ENCODE data around the gene ITPKB. TPM values are rescaled to one million over a fixed set of nuclear protein-coding genes. Genes with fewer than 3 reads are reported as not detected.

ITPKB gene
- total RNA-seq, 1 donor from 2014 or later, result 21.2 TPM

DNA sequence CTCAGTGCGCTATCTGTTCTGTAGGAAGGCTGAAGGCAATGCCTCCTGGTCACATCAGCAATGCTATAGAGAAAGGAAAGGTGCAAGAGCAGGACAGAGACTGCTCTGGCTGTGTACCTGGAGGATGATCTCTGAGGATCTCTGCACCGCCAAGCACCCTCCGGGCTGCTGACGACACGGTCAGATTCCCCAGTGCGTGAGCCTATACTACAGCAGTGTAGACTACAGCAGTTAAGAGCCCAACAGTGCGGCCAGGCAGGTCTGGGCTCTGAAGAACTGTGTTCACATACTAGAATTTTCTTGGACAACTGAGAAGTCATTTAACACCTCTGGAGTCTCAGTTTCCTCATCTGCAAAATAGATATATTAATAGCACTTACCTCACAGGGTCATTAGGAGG is 39.9 kb downstream of the ITPKB start:
- DNase-seq (ENCODE audit: low spot score in 2 of 2, unreplicated experiment in 2 of 2), result no peak
- H3K9me3 Mint-ChIP-seq, result no peaks in the 10 kb centered on the region
- no peaks in the 10 kb centered on the region for H3K27me3 Mint-ChIP-seq (ENCODE audit: low read depth)
- TF ChIP-seq, protein P1, sequence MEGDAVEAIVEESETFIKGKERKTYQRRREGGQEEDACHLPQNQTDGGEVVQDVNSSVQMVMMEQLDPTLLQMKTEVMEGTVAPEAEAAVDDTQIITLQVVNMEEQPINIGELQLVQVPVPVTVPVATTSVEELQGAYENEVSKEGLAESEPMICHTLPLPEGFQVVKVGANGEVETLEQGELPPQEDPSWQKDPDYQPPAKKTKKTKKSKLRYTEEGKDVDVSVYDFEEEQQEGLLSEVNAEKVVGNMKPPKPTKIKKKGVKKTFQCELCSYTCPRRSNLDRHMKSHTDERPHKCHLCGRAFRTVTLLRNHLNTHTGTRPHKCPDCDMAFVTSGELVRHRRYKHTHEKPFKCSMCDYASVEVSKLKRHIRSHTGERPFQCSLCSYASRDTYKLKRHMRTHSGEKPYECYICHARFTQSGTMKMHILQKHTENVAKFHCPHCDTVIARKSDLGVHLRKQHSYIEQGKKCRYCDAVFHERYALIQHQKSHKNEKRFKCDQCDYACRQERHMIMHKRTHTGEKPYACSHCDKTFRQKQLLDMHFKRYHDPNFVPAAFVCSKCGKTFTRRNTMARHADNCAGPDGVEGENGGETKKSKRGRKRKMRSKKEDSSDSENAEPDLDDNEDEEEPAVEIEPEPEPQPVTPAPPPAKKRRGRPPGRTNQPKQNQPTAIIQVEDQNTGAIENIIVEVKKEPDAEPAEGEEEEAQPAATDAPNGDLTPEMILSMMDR (IDR thresholded peaks at IDR 0.05; ENCODE audit: unreplicated experiment), result no peak
- no peak overlapping the region for H3K4me3 Mint-ChIP-seq
- no peak overlapping the region for H3K27ac Mint-ChIP-seq
- peaks cover 40% of the 10 kb centered on the region for H3K4me1 Mint-ChIP-seq
- no peaks in the 10 kb centered on the region for H3K36me3 Mint-ChIP-seq

DNA sequence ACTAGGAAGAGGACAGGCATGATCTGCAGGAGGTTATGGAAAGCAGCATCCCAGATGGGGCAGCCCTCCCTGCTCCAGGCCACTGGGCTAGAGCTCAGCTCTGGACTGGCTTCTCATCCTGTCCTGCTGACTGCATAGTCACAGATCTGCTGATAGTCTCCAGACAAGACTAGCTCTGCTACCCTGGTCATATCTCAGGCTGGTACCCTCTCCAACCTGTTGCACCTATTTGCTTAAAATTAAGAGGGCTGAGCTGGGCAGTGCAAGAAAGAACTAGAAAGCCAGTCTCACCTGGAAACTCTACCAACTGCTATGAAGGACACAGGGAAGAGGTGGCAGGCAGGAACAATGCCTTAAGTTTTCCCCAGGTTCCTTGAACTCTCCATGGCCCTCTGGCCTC is 40.4 kb downstream of the ITPKB start:
- no peak overlapping the region for H3K4me3 Mint-ChIP-seq
- no peak for DNase-seq (ENCODE audit: low spot score in 2 of 2, unreplicated experiment in 2 of 2)
- H3K9me3 Mint-ChIP-seq, result no peaks in the 10 kb centered on the region
- H3K27me3 Mint-ChIP-seq (ENCODE audit: low read depth), result no peaks in the 10 kb centered on the region
- no peaks in the 10 kb centered on the region for H3K36me3 Mint-ChIP-seq
- H3K27ac Mint-ChIP-seq, result no peak overlapping the region
- peaks cover 35% of the 10 kb centered on the region for H3K4me1 Mint-ChIP-seq
- TF ChIP-seq, protein P1 (IDR thresholded peaks at IDR 0.05; ENCODE audit: unreplicated experiment), result no peak

DNA sequence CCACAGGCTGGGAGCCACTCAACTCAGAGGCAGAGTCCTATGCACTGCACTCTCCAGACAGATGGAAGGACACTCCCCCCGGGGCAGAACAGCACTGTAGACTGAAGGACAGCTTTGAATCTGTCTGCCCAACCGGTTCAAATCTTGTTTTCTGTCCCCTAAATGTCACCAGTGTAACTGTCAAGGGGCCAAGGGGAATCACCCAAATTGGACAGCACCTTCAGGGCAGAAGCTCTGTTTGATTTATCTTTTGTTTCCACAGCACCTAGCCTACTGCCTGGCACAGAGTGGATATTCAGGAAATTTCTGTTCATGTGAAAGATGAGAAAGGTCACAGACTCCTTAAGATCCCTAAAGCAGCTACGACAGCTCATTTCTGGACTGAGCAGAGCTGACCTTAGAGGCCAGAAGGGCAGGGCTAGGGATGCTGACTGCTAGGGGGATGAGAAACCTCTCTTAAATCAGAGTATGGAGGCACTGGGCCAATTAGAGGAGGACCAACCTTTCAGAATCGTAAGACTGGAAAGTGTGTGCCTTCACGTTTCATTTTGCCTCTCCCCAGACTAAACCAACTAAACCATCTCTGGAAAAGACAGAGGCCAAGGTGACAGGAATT is 41.0 kb downstream of the ITPKB start:
- TF ChIP-seq, protein P1 (IDR thresholded peaks at IDR 0.05; ENCODE audit: unreplicated experiment), result no peak
- DNase-seq (ENCODE audit: low spot score in 2 of 2, unreplicated experiment in 2 of 2), result no peak
- Mint-ChIP-seq H3K36me3 (no peaks in the 10 kb centered on the region), H3K9me3 (no peaks in the 10 kb centered on the region), H3K4me1 (peaks cover 34% of the 10 kb centered on the region), H3K27ac (peak overlapping the region; percentile 77), H3K4me3 (no peak overlapping the region), H3K27me3 (ENCODE audit: low read depth) (no peaks in the 10 kb centered on the region)

DNA sequence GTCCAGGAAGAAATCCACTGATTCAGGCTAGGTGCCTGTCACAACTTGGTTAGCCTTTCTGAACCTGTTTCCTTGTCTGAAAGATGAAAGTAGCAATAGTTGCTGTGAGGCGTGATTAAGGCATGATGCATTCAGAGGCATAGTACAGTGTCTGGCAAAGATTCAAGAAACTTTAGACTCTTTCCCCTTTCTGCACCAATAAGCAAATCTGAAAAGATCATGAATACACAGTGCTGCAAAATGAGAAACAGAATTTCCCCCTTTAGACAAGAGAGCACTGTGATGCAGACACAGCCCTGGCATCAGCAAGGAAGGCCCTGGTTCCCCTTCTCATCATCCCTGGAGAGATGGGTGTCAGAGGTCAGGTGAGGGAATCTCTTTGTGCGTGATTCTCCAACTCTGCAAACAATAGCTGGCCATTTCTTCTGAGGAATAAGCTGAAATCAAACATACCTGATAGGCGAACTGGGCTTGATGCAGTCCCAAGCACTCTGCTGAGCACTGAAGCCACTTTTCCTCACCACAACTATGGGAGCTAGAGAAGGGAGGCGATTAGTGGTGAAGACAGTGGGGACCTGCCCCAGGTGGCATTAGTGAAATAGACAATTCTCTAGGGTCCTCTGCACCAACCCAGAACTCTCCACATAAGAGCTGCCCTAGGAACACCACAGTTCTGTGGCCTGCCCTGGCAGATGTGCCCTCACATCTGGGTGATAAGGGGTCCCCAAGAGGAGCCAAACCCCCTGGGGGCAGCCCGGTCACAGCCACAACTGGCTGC is 41.7 kb downstream of the ITPKB start:
- Mint-ChIP-seq H3K4me3 (no peak overlapping the region), H3K27ac (peak overlapping the region; percentile 77), H3K4me1 (peaks cover 34% of the 10 kb centered on the region), H3K9me3 (no peaks in the 10 kb centered on the region), H3K36me3 (no peaks in the 10 kb centered on the region), H3K27me3 (ENCODE audit: low read depth) (no peaks in the 10 kb centered on the region)
- no peak for DNase-seq (ENCODE audit: low spot score in 2 of 2, unreplicated experiment in 2 of 2)
- TF ChIP-seq, protein P1 (IDR thresholded peaks at IDR 0.05; ENCODE audit: unreplicated experiment), result no peak

DNA sequence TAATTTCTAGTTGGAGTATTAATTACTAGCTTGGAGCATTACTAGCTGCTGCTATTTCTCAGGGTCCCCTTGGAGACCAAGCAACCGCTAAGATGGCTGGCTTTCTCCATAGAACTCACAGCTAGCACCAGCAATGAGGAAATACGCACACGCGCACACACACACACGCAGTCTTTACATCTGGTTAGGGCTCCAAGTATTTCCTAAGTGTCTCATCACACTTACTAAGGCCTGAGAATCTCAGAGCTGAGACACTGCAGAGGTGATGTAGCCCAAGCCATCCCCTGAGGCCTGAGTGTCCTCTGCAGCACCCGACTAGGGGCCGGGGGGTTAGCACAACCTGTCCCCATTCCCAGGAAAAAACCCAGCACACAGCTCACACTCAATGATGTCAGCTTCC is 42.5 kb downstream of the ITPKB start:
- Mint-ChIP-seq H3K36me3 (no peaks in the 10 kb centered on the region), H3K27me3 (ENCODE audit: low read depth) (no peaks in the 10 kb centered on the region), H3K4me1 (peaks cover 31% of the 10 kb centered on the region), H3K27ac (no peak overlapping the region), H3K9me3 (no peaks in the 10 kb centered on the region), H3K4me3 (no peak overlapping the region)
- TF ChIP-seq, protein P1 (IDR thresholded peaks at IDR 0.05; ENCODE audit: unreplicated experiment), result no peak
- DNase-seq (ENCODE audit: low spot score in 2 of 2, unreplicated experiment in 2 of 2), result no peak

Measured in mesothelial cell of epicardium (in vitro differentiated cells).